HG03196 (cell line): Measurements from ENCODE around the gene ESYT3.
"Not testable (repeated sequence)": the region's sequence is repeated elsewhere in the genome, so short reads cannot be mapped to it uniquely, and the experiment has no call there.

Experiments
- ATAC-seq: cut with Tn5 transposase; IDR thresholded peaks from one replicate; pipeline ENCODE4 v1.9.1; 2021; ENCODE audit not compliant: unreplicated experiment

Gene ESYT3

GRCh38 chr3:138441256-138441655, 6.8 kb downstream of the ESYT3 start:
- ATAC-seq: no peak

GRCh38 chr3:138441742-138442141, 7.3 kb downstream of the ESYT3 start:
- no peak for ATAC-seq

- no peak for ATAC-seq
Observed at GRCh38 chr3:138442433-138442832, 8.0 kb downstream of the ESYT3 start.

GRCh38 chr3:138443091-138443490, 8.7 kb downstream of the ESYT3 start:
- ATAC-seq: no peak

- no peak for ATAC-seq
Observed at GRCh38 chr3:138443521-138444503, 9.4 kb downstream of the ESYT3 start.

GRCh38 chr3:138445236-138445635, 10.8 kb downstream of the ESYT3 start:
- ATAC-seq: no peak

GRCh38 chr3:138445654-138446053, 11.2 kb downstream of the ESYT3 start:
- ATAC-seq: no peak

- no peak for ATAC-seq
Observed at GRCh38 chr3:138448631-138449030, 14.2 kb downstream of the ESYT3 start.

GRCh38 chr3:138449490-138449889, 15.1 kb downstream of the ESYT3 start:
- ATAC-seq: no peak

- ATAC-seq: no peak
Observed at GRCh38 chr3:138450181-138450580, 15.8 kb downstream of the ESYT3 start.

GRCh38 chr3:138450704-138451424, 16.4 kb downstream of the ESYT3 start:
- no peak for ATAC-seq

GRCh38 chr3:138451595-138452162, 17.3 kb downstream of the ESYT3 start:
- no peak for ATAC-seq

- ATAC-seq: no peak
Observed at GRCh38 chr3:138452436-138452835, 18.0 kb downstream of the ESYT3 start.

- ATAC-seq: not testable (repeated sequence)
Observed at GRCh38 chr3:138453940-138454339, 19.5 kb downstream of the ESYT3 start.

GRCh38 chr3:138455801-138456716, 21.6 kb downstream of the ESYT3 start:
- ATAC-seq: no peak

GRCh38 chr3:138456961-138457862, 22.8 kb downstream of the ESYT3 start:
- no peak for ATAC-seq

- ATAC-seq: no peak
Observed at GRCh38 chr3:138457863-138458735, 23.7 kb downstream of the ESYT3 start.

- ATAC-seq: no peak
Observed at GRCh38 chr3:138458774-138459499, 24.5 kb downstream of the ESYT3 start.
